Caco-2 (cell line): ENCODE data around the gene CCDC73. TPM values are rescaled to one million over a fixed set of nuclear protein-coding genes. Genes with fewer than 3 reads are reported as not detected.

Experiments
- BruUV-seq: library from RNA; stranded (reverse); fragments of 400-500 nt; replicated peaks from 2 replicates; lab custom pipeline; 2021; lab: Mats Ljungman, UMichigan
- CTCF ChIA-PET: fragments of 300-600 bp; sonication (Branson Sonifier 250); formaldehyde crosslinking; loops from one replicate; lab custom pipeline; 2022; ENCODE audit warnings: antibody characterized with exemption; lab: Charles Lee
- POLR2A ChIA-PET: fragments of 300-600 bp; sonication (Branson Sonifier 250); formaldehyde crosslinking; loops from one replicate; lab custom pipeline; 2022; ENCODE audit warnings: antibody characterized with exemption; lab: Charles Lee
- DNase-seq, 2 experiments: peaks; one replicate each; pipeline versions ENCODE4 v3.0.0 to v3.0.0-alpha.2; 2020 to 2022
- H3K27me3 ChIP-seq: replicated peaks from 2 replicates; pipeline ENCODE4 v1.6.0; 2011; ENCODE audit warnings: low read length; ENCODE audit not compliant: control insufficient read depth, insufficient read depth
- H3K36me3 ChIP-seq: 2 replicates; pipeline ENCODE4 v1.5.1; 2011; ENCODE audit warnings: low read length; ENCODE audit not compliant: control insufficient read depth, insufficient read depth
- H3K4me1 ChIP-seq: fragments of 250-450 bp; sonication (Bioruptor Pico); 2 replicates; pipeline ENCODE4 v1.5.1; 2020; ENCODE audit warnings: mild to moderate bottlenecking
- H3K4me3 ChIP-seq: 2 replicates; pipeline ENCODE4 v1.5.1; 2011; ENCODE audit warnings: low read depth, mild to moderate bottlenecking, control low read depth, low read length
- H3K9me3 ChIP-seq: fragments of 250-450 bp; sonication (Bioruptor Pico); 2 replicates; pipeline ENCODE4 v1.5.1; 2020; ENCODE audit warnings: mild to moderate bottlenecking, moderate library complexity
- H3K27ac Mint-ChIP-seq: one replicate; pipeline ENCODE4 v1.8.0; 2022; ENCODE audit warnings: mixed read lengths; ENCODE audit not compliant: unreplicated experiment
- H3K27me3 Mint-ChIP-seq: one replicate; pipeline ENCODE4 v1.8.0; 2022; ENCODE audit warnings: mixed read lengths; ENCODE audit not compliant: insufficient read depth, unreplicated experiment
- H3K36me3 Mint-ChIP-seq: one replicate; pipeline ENCODE4 v1.8.0; 2022; ENCODE audit warnings: mild to moderate bottlenecking, mixed read lengths; ENCODE audit not compliant: insufficient read depth, unreplicated experiment
- H3K4me1 Mint-ChIP-seq: one replicate; pipeline ENCODE4 v1.8.0; 2022; ENCODE audit warnings: low read depth, mixed read lengths; ENCODE audit not compliant: unreplicated experiment
- H3K4me3 Mint-ChIP-seq: one replicate; pipeline ENCODE4 v1.8.0; 2022; ENCODE audit warnings: mild to moderate bottlenecking, moderate library complexity, mixed read lengths; ENCODE audit not compliant: unreplicated experiment
- H3K9me3 Mint-ChIP-seq: one replicate; pipeline ENCODE4 v1.8.0; 2022; ENCODE audit warnings: mixed read lengths; ENCODE audit not compliant: unreplicated experiment
- intact Hi-C: fragments of 100-400 bp; cut with micrococcal nuclease; formaldehyde crosslinking; loops from one replicate; pipeline ENCODE4 v1.10.0; 2022; ENCODE audit not compliant: unreplicated experiment
- total RNA-seq: library from RNA; stranded (reverse); gene quantifications from 2 replicates; pipeline ENCODE4 v1.2.3, GENCODE V29; 2022
- TF ChIP-seq, protein P1 (sequence below), 2 experiments: fragments of 200-600 bp in 1 of 2; IDR thresholded peaks; 1 replicate in 1 of 2; 2 replicates in 1 of 2; pipeline versions ENCODE4 v1.5.1 to v1.8.0; 2011 to 2022; ENCODE audit warnings: antibody characterized with exemption in 1 of 2, control low read depth in 1 of 2, inconsistent platforms in 1 of 2, low read depth in 1 of 2, low read length in 1 of 2, mild to moderate bottlenecking in 1 of 2, moderate library complexity in 1 of 2; ENCODE audit not compliant: insufficient read depth in 1 of 2, severe bottlenecking in 1 of 2, unreplicated experiment in 1 of 2

The CCDC73 gene
- total RNA-seq, 1 experiment from 2014 or later: not detected

DNA sequence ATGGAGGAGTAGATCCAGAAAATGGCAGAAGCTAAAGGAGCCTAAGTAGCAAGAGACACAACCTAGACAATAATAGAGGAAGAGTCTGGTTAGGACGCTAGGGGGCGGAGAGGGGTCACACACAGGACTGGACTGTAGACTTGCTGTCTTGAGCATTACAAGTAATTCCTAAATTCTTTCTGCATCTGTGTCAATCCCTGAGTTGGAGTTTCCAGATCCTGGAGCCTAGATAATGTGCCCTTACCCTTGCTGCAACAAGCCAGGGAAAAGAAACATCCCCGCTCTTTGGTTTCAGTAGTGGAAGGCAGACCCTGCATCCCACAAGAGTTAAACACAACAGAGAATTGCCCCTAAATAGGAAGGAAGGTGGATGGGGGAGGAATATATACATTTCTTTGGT lies 14.9 kb upstream of the CCDC73 start:
- POLR2A ChIA-PET: no interaction called here
- intact Hi-C loops: loop anchor here (1.0 to 2.0 kb wide), 3 partner anchors 49 to 255 kb away; partner anchors contain the start of gene QSER1
- TF ChIP-seq, protein P1, sequence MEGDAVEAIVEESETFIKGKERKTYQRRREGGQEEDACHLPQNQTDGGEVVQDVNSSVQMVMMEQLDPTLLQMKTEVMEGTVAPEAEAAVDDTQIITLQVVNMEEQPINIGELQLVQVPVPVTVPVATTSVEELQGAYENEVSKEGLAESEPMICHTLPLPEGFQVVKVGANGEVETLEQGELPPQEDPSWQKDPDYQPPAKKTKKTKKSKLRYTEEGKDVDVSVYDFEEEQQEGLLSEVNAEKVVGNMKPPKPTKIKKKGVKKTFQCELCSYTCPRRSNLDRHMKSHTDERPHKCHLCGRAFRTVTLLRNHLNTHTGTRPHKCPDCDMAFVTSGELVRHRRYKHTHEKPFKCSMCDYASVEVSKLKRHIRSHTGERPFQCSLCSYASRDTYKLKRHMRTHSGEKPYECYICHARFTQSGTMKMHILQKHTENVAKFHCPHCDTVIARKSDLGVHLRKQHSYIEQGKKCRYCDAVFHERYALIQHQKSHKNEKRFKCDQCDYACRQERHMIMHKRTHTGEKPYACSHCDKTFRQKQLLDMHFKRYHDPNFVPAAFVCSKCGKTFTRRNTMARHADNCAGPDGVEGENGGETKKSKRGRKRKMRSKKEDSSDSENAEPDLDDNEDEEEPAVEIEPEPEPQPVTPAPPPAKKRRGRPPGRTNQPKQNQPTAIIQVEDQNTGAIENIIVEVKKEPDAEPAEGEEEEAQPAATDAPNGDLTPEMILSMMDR (IDR thresholded peaks at IDR 0.05; ENCODE audit: insufficient read depth in 1 of 2, low read depth in 1 of 2, low read length in 1 of 2, severe bottlenecking in 1 of 2, unreplicated experiment in 1 of 2): peak; percentile 87 to 96
- Histone ChIP-seq H3K4me1 (no peaks in the 10 kb centered on the region), H3K27me3 (no peaks in the 10 kb centered on the region), H3K9me3 (no peaks in the 10 kb centered on the region), H3K36me3 (no peaks in the 10 kb centered on the region), H3K4me3 (no peak overlapping the region)
- Mint-ChIP-seq H3K4me1 (no peaks in the 10 kb centered on the region), H3K9me3 (no peaks in the 10 kb centered on the region), H3K4me3 (no peak overlapping the region), H3K36me3 (no peaks in the 10 kb centered on the region), H3K27me3 (peaks cover 4% of the 10 kb centered on the region), H3K27ac (no peak overlapping the region)
- BruUV-seq: no TSS peak
- peak; percentile 80 to 83 for DNase-seq
- CTCF ChIA-PET: interaction anchor here (0.6 to 1.0 kb wide), 4 partner anchors 22 to 193 kb away, joined by 3 to 5 read pairs (median 3); no protein-coding TSS in a partner anchor

DNA sequence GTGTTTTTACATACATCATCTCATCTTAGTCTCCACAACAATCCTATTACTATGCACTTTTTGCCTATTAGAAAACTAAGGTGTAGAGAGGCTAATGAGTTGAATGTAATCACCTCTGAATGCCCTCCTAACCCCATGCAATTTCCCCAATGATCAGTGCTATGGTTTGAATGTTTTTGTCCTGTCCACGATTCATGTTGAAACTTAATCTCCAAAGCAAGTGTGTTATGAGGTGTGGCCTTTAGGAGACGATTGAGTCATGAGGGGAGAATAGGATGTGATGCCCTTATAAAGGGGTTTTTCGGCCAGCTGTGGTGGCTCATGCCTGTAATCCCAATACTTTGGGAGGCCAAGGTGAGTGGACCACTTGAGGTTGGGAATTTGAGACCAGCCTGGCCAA lies 2.0 kb upstream of the CCDC73 start:
- CTCF ChIA-PET: no interaction called here
- intact Hi-C loops: loop anchor here (10.0 kb wide), 2 partner anchors 182 to 212 kb away; partner anchors contain the start of gene EIF3M
- H3K27me3 Mint-ChIP-seq: no peaks in the 10 kb centered on the region
- H3K27ac Mint-ChIP-seq: no peak overlapping the region
- H3K4me1 Mint-ChIP-seq: no peaks in the 10 kb centered on the region
- BruUV-seq: no TSS peak
- no peaks in the 10 kb centered on the region for H3K36me3 Mint-ChIP-seq
- Histone ChIP-seq H3K27me3 (no peaks in the 10 kb centered on the region), H3K9me3 (no peaks in the 10 kb centered on the region), H3K4me3 (no peak overlapping the region), H3K4me1 (no peaks in the 10 kb centered on the region), H3K36me3 (no peaks in the 10 kb centered on the region)
- DNase-seq: no peak
- no peaks in the 10 kb centered on the region for H3K9me3 Mint-ChIP-seq
- H3K4me3 Mint-ChIP-seq: no peak overlapping the region
- TF ChIP-seq, protein P1 (IDR thresholded peaks at IDR 0.05; ENCODE audit: insufficient read depth in 1 of 2, low read depth in 1 of 2, low read length in 1 of 2, severe bottlenecking in 1 of 2, unreplicated experiment in 1 of 2): no peak
- POLR2A ChIA-PET: no interaction called here

DNA sequence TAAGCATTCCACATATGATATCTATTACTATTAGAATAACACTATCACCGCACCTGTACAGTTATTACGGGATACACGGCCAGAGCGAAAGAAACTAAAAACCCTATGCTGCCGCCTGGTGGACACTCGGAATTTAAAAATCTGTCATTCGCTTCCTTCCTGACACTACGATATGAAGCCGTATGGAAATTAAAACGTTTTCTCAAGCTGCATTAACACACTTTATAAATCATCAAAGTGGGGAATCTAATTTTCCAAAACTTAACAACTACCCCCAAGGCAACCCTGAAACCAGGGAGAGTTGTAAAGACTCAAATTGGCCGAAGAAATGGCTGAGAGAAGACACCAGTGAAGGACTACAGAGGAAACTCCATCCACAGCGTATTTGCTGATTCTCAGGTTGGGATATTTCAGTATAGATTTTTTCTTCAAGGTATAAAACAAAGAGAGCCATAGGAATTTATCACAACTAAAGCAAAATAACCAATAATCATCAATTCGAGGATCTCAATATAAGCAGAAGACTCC lies 1.4 kb downstream of the CCDC73 start:
- Mint-ChIP-seq H3K27ac (no peak overlapping the region), H3K36me3 (no peaks in the 10 kb centered on the region), H3K4me3 (no peak overlapping the region), H3K4me1 (no peaks in the 10 kb centered on the region), H3K9me3 (no peaks in the 10 kb centered on the region), H3K27me3 (peaks cover 4% of the 10 kb centered on the region)
- POLR2A ChIA-PET: no interaction called here
- no peaks in the 10 kb centered on the region for H3K4me1 ChIP-seq
- DNase-seq: peak; percentile 50 to 69
- H3K36me3 ChIP-seq: no peaks in the 10 kb centered on the region
- no TSS peak for BruUV-seq
- H3K9me3 ChIP-seq: no peaks in the 10 kb centered on the region
- CTCF ChIA-PET: no interaction called here
- H3K27me3 ChIP-seq: no peaks in the 10 kb centered on the region
- intact Hi-C loops: loop anchor here (1.0 to 10.0 kb wide), 6 partner anchors 44 to 470 kb away; partner anchors contain the start of gene EIF3M
- H3K4me3 ChIP-seq: no peak overlapping the region
- TF ChIP-seq, protein P1 (IDR thresholded peaks at IDR 0.05; ENCODE audit: insufficient read depth in 1 of 2, low read depth in 1 of 2, low read length in 1 of 2, severe bottlenecking in 1 of 2, unreplicated experiment in 1 of 2): peak; percentile 67 to 78
